Fibroblast of lung (primary cell): ENCODE measurements around the gene WBP2.
"Not testable (repeated sequence)": the region's sequence is repeated elsewhere in the genome, so short reads cannot be mapped to it uniquely, and the experiment has no call there.

Experiments used
- CTCF ChIP-seq, 2 donors: IDR thresholded peaks in 1 of 2; conservative IDR thresholded peaks in 1 of 2; 1 replicate in 1 of 2; 2 replicates in 1 of 2; pipeline ENCODE4 v1.5.1; 2011 to 2012; ENCODE audit warnings: low read length in 2 of 2, control low read depth in 1 of 2, inconsistent platforms in 1 of 2, low read depth in 1 of 2, mild to moderate bottlenecking in 1 of 2
- EZH2 ChIP-seq: IDR thresholded peaks from 2 replicates; pipeline ENCODE4 v1.5.1; 2012; ENCODE audit warnings: low read length, control low read depth, mild to moderate bottlenecking; ENCODE audit errors: missing control alignments

GRCh38 chr17:75868730-75869281 lies 13.7 kb upstream of the WBP2 start:
- TF ChIP-seq CTCF (conservative IDR thresholded peaks at IDR 0.05 in 1 of 2, IDR thresholded peaks at IDR 0.05 in 1 of 2; ENCODE audit: low read depth in 1 of 2, low read length in 2 of 2); EZH2: not testable (repeated sequence)
